MG63 (cell line): ENCODE measurements around the gene CEP83. TPM values are rescaled to one million over a fixed set of nuclear protein-coding genes. Genes with fewer than 3 reads are reported as not detected.
A peak's percentile ranks its signal among the peaks of the same experiment; 100 is the strongest.
"Not testable (repeated sequence)": the region's sequence is repeated elsewhere in the genome, so short reads cannot be mapped to it uniquely, and the experiment has no call there.

Experiments used
- DNase-seq: peaks from one replicate; pipeline ENCODE4 v3.0.0-alpha.2; 2020
- H3K27me3 ChIP-seq: fragments of 250-450 bp; sonication (Bioruptor Pico); 2 replicates; pipeline ENCODE4 v1.5.1; 2020; ENCODE audit warnings: mild to moderate bottlenecking, moderate library complexity
- H3K36me3 ChIP-seq: fragments of 250-450 bp; sonication (Bioruptor Pico); 2 replicates; pipeline ENCODE4 v1.5.1; 2020; ENCODE audit warnings: mild to moderate bottlenecking, moderate library complexity
- H3K4me3 ChIP-seq: fragments of 250-450 bp; sonication (Bioruptor Pico); 2 replicates; pipeline ENCODE4 v1.5.1; 2020; ENCODE audit warnings: mild to moderate bottlenecking, moderate library complexity
- H3K9me3 ChIP-seq: fragments of 250-450 bp; sonication (Bioruptor Pico); 2 replicates; pipeline ENCODE4 v1.5.1; 2020; ENCODE audit warnings: mild to moderate bottlenecking, moderate library complexity
- total RNA-seq: library from RNA; depleted of rRNA; stranded (reverse); fragments of >200 nt; shearing (Covaris generic); gene quantifications from 2 replicates; pipeline ENCODE4 v1.2.3, GENCODE V29; 2014; ENCODE audit warnings: low replicate concordance

CEP83 gene
- total RNA-seq, 1 experiment from 2014 or later = 9.3 TPM

- no peak for DNase-seq
- H3K27me3 ChIP-seq = no peaks in the 10 kb centered on the region
- H3K4me3 ChIP-seq = no peak overlapping the region
- peaks cover 11% of the 10 kb centered on the region for H3K36me3 ChIP-seq
- no peaks in the 10 kb centered on the region; the same call in 1 of the 2 replicates for H3K9me3 ChIP-seq
These were observed 2.4 kb downstream of the CEP83 start for GRCh38 chr12:94457311-94457710.

GRCh38 chr12:94454318-94454717, 5.3 kb downstream of the CEP83 start:
- H3K27me3 ChIP-seq, DNase-seq, H3K9me3 ChIP-seq, H3K4me3 ChIP-seq: not testable (repeated sequence)
- H3K36me3 ChIP-seq = peaks cover 11% of the 10 kb centered on the region

GRCh38 chr12:94445662-94446061, 14.0 kb downstream of the CEP83 start:
- H3K9me3 ChIP-seq = peaks cover 4% of the 10 kb centered on the region
- no peaks in the 10 kb centered on the region for H3K36me3 ChIP-seq
- H3K27me3 ChIP-seq = no peaks in the 10 kb centered on the region
- no peak overlapping the region for H3K4me3 ChIP-seq
- DNase-seq = no peak

- H3K4me3 ChIP-seq = no peak overlapping the region
- peaks cover 25% of the 10 kb centered on the region for H3K9me3 ChIP-seq
- H3K36me3 ChIP-seq = peaks cover 6% of the 10 kb centered on the region
- no peak for DNase-seq
- H3K27me3 ChIP-seq = no peaks in the 10 kb centered on the region
These were observed 22.4 kb downstream of the CEP83 start for GRCh38 chr12:94437303-94437702.

GRCh38 chr12:94435511-94435927, 24.1 kb downstream of the CEP83 start:
- Histone ChIP-seq H3K9me3 (peaks cover 34% of the 10 kb centered on the region), H3K4me3 (no peak overlapping the region), H3K27me3 (no peaks in the 10 kb centered on the region), H3K36me3 (peaks cover 6% of the 10 kb centered on the region)
- no peak for DNase-seq

GRCh38 chr12:94434171-94434570, 25.5 kb downstream of the CEP83 start:
- H3K36me3 ChIP-seq = peaks cover 6% of the 10 kb centered on the region
- no peak for DNase-seq
- no peak overlapping the region for H3K4me3 ChIP-seq
- H3K9me3 ChIP-seq = peaks cover 29% of the 10 kb centered on the region
- no peaks in the 10 kb centered on the region for H3K27me3 ChIP-seq

- peaks cover 25% of the 10 kb centered on the region for H3K9me3 ChIP-seq
- no peak for DNase-seq
- H3K27me3 ChIP-seq = no peaks in the 10 kb centered on the region
- H3K4me3 ChIP-seq = no peak overlapping the region
- H3K36me3 ChIP-seq = peaks cover 6% of the 10 kb centered on the region
These were observed 25.9 kb downstream of the CEP83 start for GRCh38 chr12:94433744-94434143.

- no peak for DNase-seq
- Histone ChIP-seq H3K27me3 (no peaks in the 10 kb centered on the region), H3K9me3 (peaks cover 15% of the 10 kb centered on the region), H3K4me3 (no peak overlapping the region), H3K36me3 (peaks cover 6% of the 10 kb centered on the region)
These were observed 29.4 kb downstream of the CEP83 start for GRCh38 chr12:94430304-94430703.

- Histone ChIP-seq H3K9me3 (peaks cover 15% of the 10 kb centered on the region), H3K36me3 (peaks cover 6% of the 10 kb centered on the region), H3K27me3 (no peaks in the 10 kb centered on the region), H3K4me3 (no peak overlapping the region)
- DNase-seq = no peak
These were observed 30.0 kb downstream of the CEP83 start for GRCh38 chr12:94429633-94430032.

- no peak overlapping the region for H3K4me3 ChIP-seq
- peaks cover 10% of the 10 kb centered on the region for H3K36me3 ChIP-seq
- H3K27me3 ChIP-seq = no peaks in the 10 kb centered on the region
- no peak for DNase-seq
- peaks cover 15% of the 10 kb centered on the region for H3K9me3 ChIP-seq
These were observed 30.5 kb downstream of the CEP83 start for GRCh38 chr12:94429191-94429590.

- H3K27me3 ChIP-seq = no peaks in the 10 kb centered on the region
- H3K36me3 ChIP-seq = peaks cover 14% of the 10 kb centered on the region
- peak; percentile 66 for DNase-seq
- no peak overlapping the region for H3K4me3 ChIP-seq
- H3K9me3 ChIP-seq = peaks cover 17% of the 10 kb centered on the region
These were observed 31.9 kb downstream of the CEP83 start for GRCh38 chr12:94427501-94428381.

- no peak overlapping the region for H3K4me3 ChIP-seq
- H3K36me3 ChIP-seq = peaks cover 16% of the 10 kb centered on the region
- H3K27me3 ChIP-seq = no peaks in the 10 kb centered on the region
- H3K9me3 ChIP-seq = peaks cover 26% of the 10 kb centered on the region
- DNase-seq = no peak
These were observed 33.6 kb downstream of the CEP83 start for GRCh38 chr12:94426049-94426448.

- not testable (repeated sequence) for H3K27me3 ChIP-seq, DNase-seq, H3K4me3 ChIP-seq
- Histone ChIP-seq H3K9me3 (peaks cover 17% of the 10 kb centered on the region), H3K36me3 (peaks cover 16% of the 10 kb centered on the region)
These were observed 34.8 kb downstream of the CEP83 start for GRCh38 chr12:94424830-94425229.

GRCh38 chr12:94421868-94422740, 37.6 kb downstream of the CEP83 start:
- no peaks in the 10 kb centered on the region for H3K27me3 ChIP-seq
- no peak overlapping the region for H3K4me3 ChIP-seq
- no peak for DNase-seq
- peaks cover 16% of the 10 kb centered on the region for H3K36me3 ChIP-seq
- H3K9me3 ChIP-seq = peaks cover 17% of the 10 kb centered on the region

GRCh38 chr12:94418517-94418916, 41.1 kb downstream of the CEP83 start:
- H3K9me3 ChIP-seq = peaks cover 17% of the 10 kb centered on the region
- no peaks in the 10 kb centered on the region for H3K27me3 ChIP-seq
- H3K4me3 ChIP-seq = no peak overlapping the region
- DNase-seq = no peak
- H3K36me3 ChIP-seq = peaks cover 6% of the 10 kb centered on the region

GRCh38 chr12:94416613-94417012, 43.1 kb downstream of the CEP83 start:
- Histone ChIP-seq H3K4me3 (no peak overlapping the region), H3K9me3 (peaks cover 4% of the 10 kb centered on the region), H3K36me3 (no peaks in the 10 kb centered on the region), H3K27me3 (no peaks in the 10 kb centered on the region)
- DNase-seq = no peak

GRCh38 chr12:94415066-94415465, 44.6 kb downstream of the CEP83 start:
- no peaks in the 10 kb centered on the region; the same call in 1 of the 2 replicates for H3K9me3 ChIP-seq
- no peak overlapping the region for H3K4me3 ChIP-seq
- no peak for DNase-seq
- H3K27me3 ChIP-seq = no peaks in the 10 kb centered on the region
- 0 out of 2 replicates have a peak, but pooled peaks cover 4% of the 10 kb centered on the region for H3K36me3 ChIP-seq
